WERI-Rb-1 (cell line): Measurements from ENCODE around the gene AURKA.

ENCODE experiments used
- DNase-seq: peaks from one replicate; pipeline ENCODE4 v3.0.0-alpha.2; 2020
- H3K27ac ChIP-seq: fragments of 250-450 bp; sonication (Bioruptor Pico); 2 replicates; pipeline ENCODE4 v1.5.1; 2020; ENCODE audit warnings: mild to moderate bottlenecking, moderate library complexity
- H3K27me3 ChIP-seq: fragments of 250-450 bp; sonication (Bioruptor Pico); 2 replicates; pipeline ENCODE4 v1.5.1; 2021; ENCODE audit warnings: mild to moderate bottlenecking, low read depth, moderate library complexity; ENCODE audit not compliant: insufficient read depth, severe bottlenecking
- H3K36me3 ChIP-seq: fragments of 250-450 bp; sonication (Bioruptor Pico); 2 replicates; pipeline ENCODE4 v1.5.1; 2020; ENCODE audit warnings: mild to moderate bottlenecking, moderate library complexity
- H3K4me3 ChIP-seq: 2 replicates; pipeline ENCODE4 v1.5.1; 2011; ENCODE audit warnings: low read depth, mild to moderate bottlenecking, control low read depth, low read length
- H3K9me3 ChIP-seq: fragments of 250-450 bp; sonication (Bioruptor Pico); 2 replicates; pipeline ENCODE4 v1.5.1; 2021; ENCODE audit warnings: mild to moderate bottlenecking, moderate library complexity; ENCODE audit not compliant: severe bottlenecking
- CTCF ChIP-seq: IDR thresholded peaks from 2 replicates; pipeline ENCODE4 v1.5.1; 2011; ENCODE audit warnings: low read depth, mild to moderate bottlenecking, control low read depth, inconsistent platforms, low read length

Gene AURKA

DNA sequence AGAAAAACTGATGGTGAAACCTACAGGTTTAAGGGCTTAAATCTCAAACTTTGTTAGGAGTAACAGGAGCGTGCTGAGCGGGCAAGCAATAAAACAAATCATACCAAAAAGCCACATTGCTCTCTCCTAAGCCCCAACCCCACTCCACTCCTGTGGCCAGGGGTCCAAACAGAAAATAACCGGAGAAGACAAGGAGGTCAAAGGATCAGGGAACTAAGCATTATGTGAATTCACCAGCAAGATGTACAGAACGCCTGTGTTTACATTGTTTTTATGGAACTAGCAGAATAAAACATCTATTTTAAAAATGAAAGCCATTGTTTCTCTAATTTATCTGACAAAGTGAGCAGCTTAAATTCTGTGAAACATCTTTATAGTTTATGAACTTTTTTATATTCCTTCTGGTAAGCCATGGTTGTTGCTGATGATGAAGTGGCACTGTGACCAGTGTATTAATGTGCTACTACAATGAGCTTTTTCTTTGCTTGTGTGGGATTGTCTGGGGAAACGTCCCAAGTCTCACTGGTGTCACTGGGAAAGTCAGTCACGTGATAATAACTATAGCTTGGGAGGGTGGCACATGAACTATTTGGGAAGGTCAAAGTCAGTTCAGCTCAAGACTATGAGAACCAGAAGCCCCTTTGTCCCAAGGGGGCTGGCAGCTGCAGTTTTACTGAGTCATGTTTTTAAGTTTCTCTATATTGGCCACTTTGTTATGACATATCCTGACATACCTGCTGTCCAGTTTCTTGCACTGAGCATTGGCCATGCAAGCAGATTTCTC is 23.5 kb downstream of the AURKA start:
- H3K27me3 ChIP-seq, result no peaks in the 10 kb centered on the region
- H3K9me3 ChIP-seq, result no peaks in the 10 kb centered on the region
- H3K36me3 ChIP-seq, result peaks cover 48% of the 10 kb centered on the region
- TF ChIP-seq CTCF, result no peak
- H3K27ac ChIP-seq, result no peak overlapping the region
- H3K4me3 ChIP-seq, result no peak overlapping the region
- no peak for DNase-seq

- H3K9me3 ChIP-seq, result no peaks in the 10 kb centered on the region
- no peaks in the 10 kb centered on the region for H3K27me3 ChIP-seq
- TF ChIP-seq CTCF, result no peak
- no peak overlapping the region for H3K4me3 ChIP-seq
- H3K36me3 ChIP-seq, result no peaks in the 10 kb centered on the region; the same call in 1 of the 2 replicates
- no peak overlapping the region for H3K27ac ChIP-seq
- DNase-seq, result no peak
Measured at GRCh38 chr20:56363491-56363890, 28.5 kb downstream of the AURKA start.

- H3K9me3 ChIP-seq, result no peaks in the 10 kb centered on the region
- peak; percentile 16 for DNase-seq
- no peak overlapping the region for H3K27ac ChIP-seq
- no peaks in the 10 kb centered on the region; the same call in 1 of the 2 replicates for H3K36me3 ChIP-seq
- no peaks in the 10 kb centered on the region for H3K27me3 ChIP-seq
- no peak overlapping the region for H3K4me3 ChIP-seq
- no peak for TF ChIP-seq CTCF
Measured at GRCh38 chr20:56362833-56363413, 29.1 kb downstream of the AURKA start.

DNA sequence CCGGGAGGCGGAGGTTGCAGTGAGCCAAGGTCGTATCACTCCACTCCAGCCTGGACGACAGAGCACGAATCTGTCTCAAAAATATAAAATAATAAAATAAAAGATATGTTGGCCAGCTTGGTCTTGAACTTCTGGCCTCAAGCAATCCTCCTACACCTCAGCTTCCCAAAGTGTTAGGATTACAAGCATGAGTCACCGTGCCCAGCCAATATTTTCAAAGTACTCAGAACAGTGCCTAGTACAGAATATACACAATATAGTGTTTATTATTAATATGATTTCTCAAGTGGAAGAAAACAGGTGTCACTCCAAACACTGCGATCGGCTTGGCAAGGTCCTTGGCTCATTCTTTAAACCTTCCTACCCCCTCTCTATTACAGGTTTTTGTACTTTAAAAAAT is 30.1 kb downstream of the AURKA start:
- no peak overlapping the region for H3K4me3 ChIP-seq
- TF ChIP-seq CTCF, result no peak
- no peaks in the 10 kb centered on the region for H3K27me3 ChIP-seq
- DNase-seq, result no peak
- H3K27ac ChIP-seq, result no peak overlapping the region
- H3K9me3 ChIP-seq, result no peaks in the 10 kb centered on the region
- H3K36me3 ChIP-seq, result no peaks in the 10 kb centered on the region; the same call in 1 of the 2 replicates

- DNase-seq, result no peak
- Histone ChIP-seq H3K36me3 (no peaks in the 10 kb centered on the region; the same call in 1 of the 2 replicates), H3K27ac (no peak overlapping the region), H3K27me3 (no peaks in the 10 kb centered on the region), H3K4me3 (no peak overlapping the region), H3K9me3 (no peaks in the 10 kb centered on the region)
- no peak for TF ChIP-seq CTCF
Measured at GRCh38 chr20:56360908-56361205, 31.2 kb downstream of the AURKA start.
